Measurements from ENCODE around the gene SENP1.

Gene SENP1

GRCh38 chr12:48050174-48050573 is 55.7 kb downstream of the SENP1 start:
- no peak for TF ChIP-seq CTCF (conservative IDR thresholded peaks at IDR 0.05)
- H3K27ac ChIP-seq: no peak overlapping the region

- TF ChIP-seq CTCF (conservative IDR thresholded peaks at IDR 0.05): no peak
- H3K27ac ChIP-seq: no peak overlapping the region
Measured at GRCh38 chr12:48045965-48046518, 59.8 kb downstream of the SENP1 start.

- no peak for TF ChIP-seq CTCF (conservative IDR thresholded peaks at IDR 0.05)
- H3K27ac ChIP-seq: no peak overlapping the region
Measured at GRCh38 chr12:48045061-48045846, 60.6 kb downstream of the SENP1 start.

GRCh38 chr12:48044396-48044795 is 61.5 kb downstream of the SENP1 start:
- TF ChIP-seq CTCF (conservative IDR thresholded peaks at IDR 0.05): no peak
- H3K27ac ChIP-seq: no peak overlapping the region

GRCh38 chr12:48043771-48044170 is 62.1 kb downstream of the SENP1 start:
- TF ChIP-seq CTCF (conservative IDR thresholded peaks at IDR 0.05): no peak
- no peak overlapping the region for H3K27ac ChIP-seq

GRCh38 chr12:48041591-48042423 is 64.1 kb downstream of the SENP1 start:
- no peak for TF ChIP-seq CTCF (conservative IDR thresholded peaks at IDR 0.05)
- no peak overlapping the region for H3K27ac ChIP-seq

- TF ChIP-seq CTCF (conservative IDR thresholded peaks at IDR 0.05): no peak
Measured at GRCh38 chr12:48040354-48040753, 65.5 kb downstream of the SENP1 start.

More at GRCh38 chr12:48040354-48040753, 65.5 kb downstream of the SENP1 start:
- no peak overlapping the region for H3K27ac ChIP-seq

Data from VCaP (cell line).